GM10248 (cell line): ENCODE measurements around the gene NRP2.

Experiments used
- CTCF ChIA-PET: fragments of 300-600 bp; sonication (Branson Sonifier 250); formaldehyde crosslinking; extraction: SDS; loops from one replicate; lab custom pipeline; 2021; ENCODE audit warnings: antibody characterized with exemption; lab: Yijun Ruan, JAX
- POLR2A ChIA-PET: fragments of 350-650 bp; sonication (Branson Sonifier 250); formaldehyde crosslinking; extraction: SDS; loops from one replicate; lab custom pipeline; 2020; ENCODE audit warnings: antibody characterized with exemption; lab: Yijun Ruan, JAX
- DNase-seq: peaks from one replicate; pipeline ENCODE4 v3.0.0; 2012; ENCODE audit errors: extremely low spot score
- TF ChIP-seq, protein P1 (sequence below): IDR thresholded peaks from 2 replicates; pipeline ENCODE4 v1.5.1; 2012; ENCODE audit warnings: mild to moderate bottlenecking, low read depth; ENCODE audit errors: extremely low read depth, missing control alignments, control extremely low read depth

Gene NRP2

DNA sequence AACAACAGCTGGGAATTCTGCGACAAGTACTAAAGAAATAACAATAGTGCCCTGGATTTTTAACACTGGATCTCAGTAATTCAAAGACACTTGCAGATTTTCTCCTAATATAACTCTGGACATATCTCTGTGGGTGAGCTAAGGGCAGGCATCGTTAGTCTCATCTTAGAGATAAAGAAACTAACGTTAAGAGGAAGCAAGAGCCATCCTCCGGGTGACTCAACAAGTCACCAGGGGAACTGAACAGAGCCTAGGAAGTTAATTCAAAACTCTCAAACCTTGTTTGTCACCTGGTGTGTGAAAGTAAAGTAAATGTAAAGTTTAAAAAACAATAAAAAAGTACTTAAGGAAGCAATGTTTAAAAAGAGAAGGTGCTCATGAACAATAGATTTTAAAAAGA is 41.6 kb upstream of the NRP2 start:
- no peak for DNase-seq
- ChIA-PET POLR2A (no interaction called here), CTCF (interaction anchor here (1.2 kb wide), 1 partner anchor 36 kb away, joined by 5 read pairs; no protein-coding TSS in a partner anchor)
- TF ChIP-seq, protein P1, sequence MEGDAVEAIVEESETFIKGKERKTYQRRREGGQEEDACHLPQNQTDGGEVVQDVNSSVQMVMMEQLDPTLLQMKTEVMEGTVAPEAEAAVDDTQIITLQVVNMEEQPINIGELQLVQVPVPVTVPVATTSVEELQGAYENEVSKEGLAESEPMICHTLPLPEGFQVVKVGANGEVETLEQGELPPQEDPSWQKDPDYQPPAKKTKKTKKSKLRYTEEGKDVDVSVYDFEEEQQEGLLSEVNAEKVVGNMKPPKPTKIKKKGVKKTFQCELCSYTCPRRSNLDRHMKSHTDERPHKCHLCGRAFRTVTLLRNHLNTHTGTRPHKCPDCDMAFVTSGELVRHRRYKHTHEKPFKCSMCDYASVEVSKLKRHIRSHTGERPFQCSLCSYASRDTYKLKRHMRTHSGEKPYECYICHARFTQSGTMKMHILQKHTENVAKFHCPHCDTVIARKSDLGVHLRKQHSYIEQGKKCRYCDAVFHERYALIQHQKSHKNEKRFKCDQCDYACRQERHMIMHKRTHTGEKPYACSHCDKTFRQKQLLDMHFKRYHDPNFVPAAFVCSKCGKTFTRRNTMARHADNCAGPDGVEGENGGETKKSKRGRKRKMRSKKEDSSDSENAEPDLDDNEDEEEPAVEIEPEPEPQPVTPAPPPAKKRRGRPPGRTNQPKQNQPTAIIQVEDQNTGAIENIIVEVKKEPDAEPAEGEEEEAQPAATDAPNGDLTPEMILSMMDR = no peak

DNA sequence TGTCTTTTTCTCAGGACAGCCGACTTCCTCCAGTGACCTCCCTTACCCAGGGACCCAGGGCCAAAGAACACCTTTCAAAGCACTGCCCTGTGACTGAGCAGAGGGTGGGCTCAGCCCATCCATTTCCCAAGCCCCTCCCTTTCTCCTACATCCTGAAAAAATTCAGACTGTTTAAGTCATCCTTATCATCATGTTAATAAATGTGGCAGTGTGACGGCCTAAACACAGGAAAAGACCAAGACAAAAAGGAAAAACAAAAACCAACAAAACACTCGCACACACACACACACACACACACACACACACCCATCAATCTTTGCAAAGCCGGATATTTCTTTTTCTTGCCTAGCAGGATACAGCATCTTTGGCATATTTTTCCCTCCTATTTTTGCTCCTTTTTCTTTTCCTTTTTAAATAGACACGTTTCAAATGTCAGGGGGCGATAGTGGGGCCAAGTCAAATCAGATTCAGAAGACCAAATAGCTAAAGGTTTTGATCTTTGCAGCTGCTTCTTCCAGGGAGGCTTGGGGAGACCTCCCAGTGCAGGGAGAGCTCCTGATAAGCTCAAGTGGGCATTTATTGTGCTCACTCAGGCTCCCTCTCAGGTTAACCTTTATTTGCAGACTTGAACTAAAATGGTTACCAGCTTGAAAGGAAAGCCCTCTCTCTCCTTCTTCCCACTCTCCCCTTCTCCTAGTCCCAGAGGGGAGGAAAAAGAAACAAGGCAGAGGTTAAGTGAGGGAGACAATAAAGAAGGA is 39.5 kb upstream of the NRP2 start:
- TF ChIP-seq, protein P1 = no peak
- CTCF ChIA-PET = interaction anchor here (1.2 kb wide), 1 partner anchor 33 kb away, joined by 3 read pairs; no protein-coding TSS in a partner anchor
- no peak for DNase-seq
- POLR2A ChIA-PET = no interaction called here

DNA sequence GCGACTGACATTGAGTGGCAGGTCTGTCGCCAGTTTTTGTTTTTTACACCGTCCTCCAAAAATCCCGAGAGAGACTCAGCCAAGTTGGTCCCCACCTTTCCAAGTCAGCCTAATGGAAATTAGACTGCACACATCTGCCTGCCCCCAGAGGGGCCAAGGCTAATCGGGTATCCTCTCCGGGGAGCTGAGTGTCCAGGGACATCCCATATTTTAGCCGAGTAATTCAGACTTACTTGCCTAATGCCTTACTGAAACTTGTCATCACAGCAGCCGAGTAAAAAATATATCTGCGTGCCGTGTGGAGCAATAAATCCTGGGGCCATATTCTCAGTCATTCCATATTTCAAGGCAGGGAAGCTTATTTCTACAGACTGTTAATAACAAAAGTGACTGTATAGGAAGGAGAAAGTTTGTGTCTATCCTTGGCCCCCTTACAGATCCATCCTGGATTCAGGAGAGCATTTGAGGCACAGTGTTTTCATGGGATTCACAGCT is 38.9 kb upstream of the NRP2 start:
- CTCF ChIA-PET = interaction anchor here (1.2 kb wide), 1 partner anchor 33 kb away, joined by 3 read pairs; no protein-coding TSS in a partner anchor
- POLR2A ChIA-PET = no interaction called here
- TF ChIP-seq, protein P1 = no peak
- no peak for DNase-seq

DNA sequence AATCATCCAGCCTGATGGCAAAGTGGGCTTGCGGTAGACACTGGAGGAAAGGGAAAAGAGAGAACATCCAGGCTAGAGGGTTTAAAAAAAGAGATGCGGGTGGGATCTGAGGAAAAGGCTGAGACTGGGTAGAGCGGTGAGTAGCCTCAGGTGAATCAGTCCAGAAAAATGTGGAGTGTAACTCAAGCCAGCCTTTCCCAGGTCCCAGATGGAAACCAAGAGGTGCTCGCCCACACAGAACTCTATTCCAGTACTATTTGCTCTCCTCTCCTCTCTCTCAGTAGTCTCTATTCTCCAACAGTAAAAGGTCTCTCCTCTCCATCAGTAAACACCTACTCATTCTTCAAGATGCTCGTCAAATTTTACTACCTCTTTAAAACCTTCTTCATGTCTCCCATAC is 38.3 kb upstream of the NRP2 start:
- ChIA-PET CTCF (interaction anchor here (1.0 to 1.2 kb wide), 2 partner anchors 29 to 32 kb away, joined by 3 to 4 read pairs; no protein-coding TSS in a partner anchor), POLR2A (no interaction called here)
- TF ChIP-seq, protein P1 = no peak
- no peak for DNase-seq

DNA sequence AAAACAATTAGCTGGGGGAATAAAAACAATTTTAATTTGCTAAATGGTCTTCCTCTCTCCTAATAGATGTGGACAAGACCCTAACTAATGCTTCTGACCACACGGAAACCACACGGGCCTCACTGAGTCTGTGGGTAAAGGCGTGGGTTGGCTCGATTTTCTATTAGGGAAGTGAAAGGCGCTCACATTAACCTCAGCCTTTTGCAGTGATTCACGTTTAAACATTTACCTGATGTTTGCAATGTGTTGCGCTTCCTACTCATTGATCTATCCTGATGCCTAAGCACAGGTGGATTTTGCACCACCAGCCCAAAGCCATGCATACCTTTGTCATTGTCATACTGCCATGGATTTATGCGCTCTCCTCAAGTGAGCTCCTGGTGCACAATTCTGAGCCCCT is 35.6 kb upstream of the NRP2 start:
- TF ChIP-seq, protein P1 = no peak
- CTCF ChIA-PET = interaction anchor here (1.5 kb wide), 1 partner anchor 185 kb away, joined by 3 read pairs; no protein-coding TSS in a partner anchor
- POLR2A ChIA-PET = interaction anchor here (0.6 kb wide), 1 partner anchor 509 kb away, joined by 5 read pairs; no protein-coding TSS in a partner anchor
- DNase-seq = peak; percentile 44

DNA sequence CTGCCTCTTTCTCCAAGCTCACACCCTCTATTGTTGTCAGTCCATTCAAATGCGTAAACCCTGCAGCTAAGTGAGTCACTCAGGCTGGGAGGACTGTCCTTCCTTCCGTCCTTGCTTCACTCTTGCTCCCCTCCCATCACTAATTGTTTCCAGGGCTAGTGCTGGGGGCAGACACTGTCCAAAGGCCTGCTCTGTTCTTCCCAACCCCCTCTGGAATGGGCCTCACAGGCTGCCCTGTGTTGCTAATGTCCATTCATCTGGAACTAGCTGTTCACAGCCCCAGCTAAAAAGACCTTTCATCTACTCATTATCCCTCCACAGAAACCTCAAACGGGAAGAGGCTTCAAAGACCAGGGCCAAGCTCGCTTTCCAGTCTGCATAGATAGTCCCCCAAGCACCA is 31.9 kb upstream of the NRP2 start:
- DNase-seq = no peak
- POLR2A ChIA-PET = no interaction called here
- TF ChIP-seq, protein P1 = no peak
- CTCF ChIA-PET = interaction anchor here (1.5 to 3.0 kb wide), 2 partner anchors 10 to 29 kb away, joined by 9 to 12 read pairs; no protein-coding TSS in a partner anchor
